Neuronal stem cell (in vitro differentiated cells): ENCODE data around the gene ANKRD18A.

Source experiments
- DNase-seq: peaks from one replicate; pipeline ENCODE4 v3.0.0-alpha.2; 2013; ENCODE audit warnings: low spot score
- H2AFZ ChIP-seq: one replicate; pipeline ENCODE4 v1.6.1; 2013; ENCODE audit warnings: mild to moderate bottlenecking, low read length, inconsistent platforms
- H2AK5ac ChIP-seq: 2 replicates; pipeline ENCODE4 v1.6.1; 2013; ENCODE audit warnings: low read depth, mild to moderate bottlenecking, inconsistent platforms, low read length, moderate library complexity, mixed read lengths
- H2BK120ac ChIP-seq: 2 replicates; pipeline ENCODE4 v1.6.1; 2013; ENCODE audit warnings: low read depth, mild to moderate bottlenecking, inconsistent platforms, low read length, moderate library complexity, mixed read lengths
- H2BK12ac ChIP-seq: one replicate; pipeline ENCODE4 v1.6.1; 2013; ENCODE audit warnings: low read length, inconsistent platforms
- H2BK15ac ChIP-seq: 2 replicates; pipeline ENCODE4 v1.6.1; 2013; ENCODE audit warnings: mild to moderate bottlenecking, low read length, inconsistent platforms, mixed read lengths
- H2BK5ac ChIP-seq: one replicate; pipeline ENCODE4 v1.6.1; 2013; ENCODE audit warnings: inconsistent platforms, mild to moderate bottlenecking, low read length, moderate library complexity
- H3K14ac ChIP-seq: one replicate; pipeline ENCODE4 v1.6.1; 2013; ENCODE audit warnings: low read length, inconsistent platforms
- H3K18ac ChIP-seq: 2 replicates; pipeline ENCODE4 v1.6.1; 2013; ENCODE audit warnings: low read length, inconsistent platforms
- H3K23ac ChIP-seq: 2 replicates; pipeline ENCODE4 v1.6.1; 2013; ENCODE audit warnings: low read depth, mild to moderate bottlenecking, mixed read lengths, low read length, inconsistent platforms; ENCODE audit not compliant: poor library complexity
- H3K27ac ChIP-seq: replicated peaks from 3 replicates; pipeline ENCODE4 v1.5.1; 2013; ENCODE audit warnings: low read length, inconsistent platforms
- H3K27me3 ChIP-seq, 3 experiments: 2 replicates each; pipeline ENCODE4 v1.6.1; 2013; ENCODE audit warnings: low read length in 3 of 3, mild to moderate bottlenecking in 2 of 3, inconsistent platforms in 1 of 3, low read depth in 1 of 3, mixed read lengths in 1 of 3, moderate library complexity in 1 of 3; ENCODE audit not compliant: control insufficient read depth in 3 of 3, insufficient read depth in 3 of 3
- H3K36me3 ChIP-seq, 2 donors: replicated peaks in 1 of 2; 2 replicates each; pipeline ENCODE4 v1.6.1; 2013; ENCODE audit warnings: low read length in 2 of 2; ENCODE audit not compliant: control insufficient read depth in 2 of 2, insufficient read depth in 2 of 2
- H3K4ac ChIP-seq: 2 replicates; pipeline ENCODE4 v1.6.1; 2013; ENCODE audit warnings: inconsistent platforms, mild to moderate bottlenecking, low read length, moderate library complexity
- H3K4me1 ChIP-seq, 2 donors: 1 replicate in 1 of 2; 2 replicates in 1 of 2; pipeline ENCODE4 v1.6.1; 2013; ENCODE audit warnings: low read length in 2 of 2, low read depth in 1 of 2; ENCODE audit not compliant: control insufficient read depth in 2 of 2, insufficient read depth in 1 of 2
- H3K4me2 ChIP-seq: one replicate; pipeline ENCODE4 v1.6.1; 2013; ENCODE audit warnings: mild to moderate bottlenecking, low read length, inconsistent platforms; ENCODE audit not compliant: insufficient read depth, poor library complexity, severe bottlenecking
- H3K4me3 ChIP-seq, 2 donors: 2 replicates each; pipeline ENCODE4 v1.5.1; 2013; ENCODE audit warnings: low read length in 2 of 2, mild to moderate bottlenecking in 2 of 2, inconsistent platforms in 1 of 2, moderate library complexity in 1 of 2
- H3K79me1 ChIP-seq: one replicate; pipeline ENCODE4 v1.6.1; 2013; ENCODE audit warnings: low read depth, mild to moderate bottlenecking, inconsistent platforms, low read length, moderate library complexity
- H3K9ac ChIP-seq: one replicate; pipeline ENCODE4 v1.6.1; 2013; ENCODE audit warnings: mild to moderate bottlenecking, low read depth, low read length, inconsistent platforms; ENCODE audit not compliant: poor library complexity
- H3K9me3 ChIP-seq, 2 donors: replicated peaks in 1 of 2; 2 replicates each; pipeline versions ENCODE3 to v1.6.1; 2013; ENCODE audit warnings: low read length in 2 of 2, mild to moderate bottlenecking in 2 of 2, inconsistent platforms in 1 of 2, low read depth in 1 of 2, mixed read lengths in 1 of 2, moderate library complexity in 1 of 2; ENCODE audit not compliant: control insufficient read depth in 2 of 2, insufficient read depth in 1 of 2
- H4K8ac ChIP-seq: one replicate; pipeline ENCODE4 v1.6.1; 2013; ENCODE audit warnings: low read depth, mild to moderate bottlenecking, inconsistent platforms, low read length, moderate library complexity
- H4K91ac ChIP-seq: one replicate; pipeline ENCODE4 v1.6.1; 2013; ENCODE audit warnings: low read length, low read depth, mild to moderate bottlenecking, inconsistent platforms; ENCODE audit not compliant: poor library complexity
- WGBS, 2 donors: extraction: QIAGEN DNeasy Blood & Tissue Kit; methylation state at CpG; one replicate each; pipeline ENCODE4 v1.1.7; 2013; ENCODE audit warnings: missing lambda C conversion rate in 2 of 2, mixed read lengths in 1 of 2; ENCODE audit not compliant: insufficient read length in 2 of 2, insufficient replicate concordance in 1 of 2; ENCODE audit errors: extremely low coverage in 2 of 2; 5-methylcytosine and 5-hydroxymethylcytosine counted together

Gene ANKRD18A

GRCh38 chr9:38659538-38659937 lies 39.1 kb upstream of the ANKRD18A start:
- no CpG with 5 or more reads among the region's 7 CpGs for WGBS, 2 donors
- H3K4me3 ChIP-seq = no peak overlapping the region

GRCh38 chr9:38656896-38657295 lies 36.5 kb upstream of the ANKRD18A start:
- Histone ChIP-seq H3K4me2 (no peak overlapping the region), H3K9ac (no peak overlapping the region), H2BK120ac (no peak overlapping the region), H4K8ac (no peak overlapping the region), H3K4me1 (peaks cover 0 to under 1% of the 10 kb centered on the region in 2 donors), H3K79me1 (no peaks in the 10 kb centered on the region), H3K23ac (no peak overlapping the region), H3K18ac (no peak overlapping the region), H2AFZ (no peak overlapping the region), H3K27me3 (no peaks in the 10 kb centered on the region), H3K27ac (no peak overlapping the region), H2AK5ac (no peak overlapping the region), H3K4me3 (no peak overlapping the region), H2BK15ac (no peak overlapping the region), H3K14ac (no peak overlapping the region), H3K36me3 (no peaks in the 10 kb centered on the region), H3K9me3 (no peaks in the 10 kb centered on the region), H4K91ac (no peak overlapping the region), H2BK5ac (no peak overlapping the region), H2BK12ac (no peak overlapping the region), H3K4ac (no peak overlapping the region)
- no peak for DNase-seq
- no CpG with 5 or more reads among the region's 5 CpGs for WGBS, 2 donors

More at GRCh38 chr9:38659538-38659937, 39.1 kb upstream of the ANKRD18A start:
- Histone ChIP-seq H4K8ac (no peak overlapping the region), H3K79me1 (no peaks in the 10 kb centered on the region), H2BK120ac (no peak overlapping the region), H3K27me3 (no peaks in the 10 kb centered on the region), H2BK5ac (no peak overlapping the region), H3K9me3 (peaks cover 0 to 4% of the 10 kb centered on the region in 2 donors), H3K14ac (no peak overlapping the region), H3K9ac (no peak overlapping the region), H3K36me3 (no peaks in the 10 kb centered on the region), H2AK5ac (no peak overlapping the region), H3K4me1 (no peaks in the 10 kb centered on the region), H3K4ac (no peak overlapping the region), H2AFZ (no peak overlapping the region), H4K91ac (no peak overlapping the region), H2BK12ac (no peak overlapping the region), H3K18ac (no peak overlapping the region), H2BK15ac (no peak overlapping the region), H3K27ac (no peak overlapping the region), H3K23ac (no peak overlapping the region), H3K4me2 (no peak overlapping the region)
- DNase-seq = no peak

GRCh38 chr9:38652486-38652885 lies 32.1 kb upstream of the ANKRD18A start:
- Histone ChIP-seq H2BK12ac (no peak overlapping the region), H3K9ac (no peak overlapping the region), H3K36me3 (no peaks in the 10 kb centered on the region), H3K4me1 (peaks cover 0 to 2% of the 10 kb centered on the region in 2 donors), H4K91ac (no peak overlapping the region), H3K18ac (no peak overlapping the region), H2BK5ac (no peak overlapping the region), H4K8ac (no peak overlapping the region), H3K4me3 (no peak overlapping the region), H3K27ac (no peak overlapping the region), H2BK120ac (no peak overlapping the region), H3K23ac (no peak overlapping the region), H3K4me2 (no peak overlapping the region), H2BK15ac (no peak overlapping the region), H3K4ac (no peak overlapping the region), H3K27me3 (no peaks in the 10 kb centered on the region), H2AFZ (no peak overlapping the region), H2AK5ac (no peak overlapping the region), H3K9me3 (no peaks in the 10 kb centered on the region), H3K14ac (no peak overlapping the region), H3K79me1 (no peaks in the 10 kb centered on the region)
- no CpG with 5 or more reads among the region's 7 CpGs for WGBS, 2 donors
- no peak for DNase-seq

GRCh38 chr9:38652044-38652443 lies 31.6 kb upstream of the ANKRD18A start:
- Histone ChIP-seq H3K27ac (no peak overlapping the region), H2BK5ac (no peak overlapping the region), H3K4ac (no peak overlapping the region), H2BK12ac (no peak overlapping the region), H2AFZ (peak overlapping the region; percentile 30), H4K8ac (no peak overlapping the region), H3K18ac (no peak overlapping the region), H3K9ac (no peak overlapping the region), H2AK5ac (no peak overlapping the region), H3K36me3 (no peaks in the 10 kb centered on the region), H3K23ac (no peak overlapping the region), H2BK120ac (no peak overlapping the region), H3K4me1 (peaks cover 0 to 2% of the 10 kb centered on the region in 2 donors), H3K9me3 (no peaks in the 10 kb centered on the region), H3K79me1 (no peaks in the 10 kb centered on the region), H2BK15ac (no peak overlapping the region), H3K14ac (no peak overlapping the region), H4K91ac (no peak overlapping the region), H3K4me3 (no peak overlapping the region), H3K4me2 (no peak overlapping the region), H3K27me3 (no peaks in the 10 kb centered on the region)
- DNase-seq = no peak
- WGBS, 2 donors = no CpG with 5 or more reads among the region's 2 CpGs
